Muscle layer of colon (tissue), 2 donors: ENCODE results near the gene FAM78B.

Experiments used
- H3K27ac ChIP-seq: one replicate; pipeline ENCODE4 v1.7.0; 2013; ENCODE audit warnings: low read depth, mild to moderate bottlenecking, low read length, moderate library complexity
- H3K27me3 ChIP-seq, 2 donors: one replicate each; pipeline ENCODE4 v1.7.0; 2013; ENCODE audit warnings: low read length in 2 of 2, mild to moderate bottlenecking in 2 of 2; ENCODE audit not compliant: insufficient read depth in 2 of 2, control insufficient read depth in 1 of 2
- H3K36me3 ChIP-seq: one replicate; pipeline ENCODE4 v1.7.0; 2013; ENCODE audit warnings: mild to moderate bottlenecking, low read length; ENCODE audit not compliant: insufficient read depth
- H3K4me1 ChIP-seq: one replicate; pipeline ENCODE4 v1.7.0; 2013; ENCODE audit warnings: mild to moderate bottlenecking, low read length; ENCODE audit not compliant: insufficient read depth
- H3K4me3 ChIP-seq, 2 donors: one replicate each; pipeline ENCODE4 v1.7.0; 2013; ENCODE audit warnings: low read length in 2 of 2, low read depth in 1 of 2, mild to moderate bottlenecking in 1 of 2, moderate library complexity in 1 of 2
- H3K9ac ChIP-seq: one replicate; pipeline ENCODE4 v1.7.0; 2013; ENCODE audit warnings: low read length
- H3K9me3 ChIP-seq: one replicate; pipeline ENCODE4 v1.7.0; 2013; ENCODE audit warnings: mild to moderate bottlenecking, low read length
- donor health status: abdominal sarcoma.
- donor health status: Adenocarcinoma of cecum.

The FAM78B gene

DNA sequence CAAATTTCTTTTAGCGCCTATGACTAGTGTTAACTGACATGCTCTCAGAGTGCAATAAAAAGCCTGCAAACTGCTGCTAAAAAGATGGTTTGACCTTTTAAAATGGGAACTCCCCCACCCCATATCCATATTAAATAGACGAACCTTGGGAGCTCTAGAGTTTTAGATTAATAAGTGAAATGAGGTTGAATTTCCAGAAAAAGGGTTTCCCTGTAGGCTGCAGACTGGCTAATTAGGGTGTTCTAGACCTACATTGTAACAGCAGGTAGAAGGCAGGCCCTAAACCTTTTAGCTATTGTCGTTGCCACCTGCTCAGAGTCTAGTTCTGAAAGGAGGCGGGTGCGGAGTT, 2.2 kb downstream of the FAM78B start:
- H3K4me1 ChIP-seq: peaks cover 10% of the 10 kb centered on the region
- peak overlapping the region in 1 of 2 donors; percentile 68 for H3K4me3 ChIP-seq
- no peaks in the 10 kb centered on the region for H3K36me3 ChIP-seq
- no peak overlapping the region for H3K9ac ChIP-seq
- H3K27ac ChIP-seq: no peak overlapping the region
- no peaks in the 10 kb centered on the region for H3K9me3 ChIP-seq
- H3K27me3 ChIP-seq: no peaks in the 10 kb centered on the region

- Histone ChIP-seq H3K36me3 (no peaks in the 10 kb centered on the region), H3K9me3 (no peaks in the 10 kb centered on the region)
These were observed 7.1 kb downstream of the FAM78B start for GRCh38 chr1:166159656-166160055.

GRCh38 chr1:166156674-166157073, 10.1 kb downstream of the FAM78B start:
- no peaks in the 10 kb centered on the region for H3K4me1 ChIP-seq
- H3K36me3 ChIP-seq: no peaks in the 10 kb centered on the region
- no peaks in the 10 kb centered on the region for H3K27me3 ChIP-seq
- H3K9me3 ChIP-seq: no peaks in the 10 kb centered on the region
- H3K9ac ChIP-seq: no peak overlapping the region
- H3K4me3 ChIP-seq: no peak overlapping the region
- H3K27ac ChIP-seq: no peak overlapping the region

More at GRCh38 chr1:166159656-166160055, 7.1 kb downstream of the FAM78B start:
- Histone ChIP-seq H3K27ac (no peak overlapping the region), H3K27me3 (no peaks in the 10 kb centered on the region), H3K9ac (no peak overlapping the region), H3K4me1 (no peaks in the 10 kb centered on the region), H3K4me3 (no peak overlapping the region)

GRCh38 chr1:166155108-166155507, 11.7 kb downstream of the FAM78B start:
- Histone ChIP-seq H3K4me3 (no peak overlapping the region), H3K9me3 (no peaks in the 10 kb centered on the region), H3K9ac (no peak overlapping the region), H3K36me3 (no peaks in the 10 kb centered on the region), H3K27ac (no peak overlapping the region), H3K27me3 (no peaks in the 10 kb centered on the region), H3K4me1 (no peaks in the 10 kb centered on the region)

DNA sequence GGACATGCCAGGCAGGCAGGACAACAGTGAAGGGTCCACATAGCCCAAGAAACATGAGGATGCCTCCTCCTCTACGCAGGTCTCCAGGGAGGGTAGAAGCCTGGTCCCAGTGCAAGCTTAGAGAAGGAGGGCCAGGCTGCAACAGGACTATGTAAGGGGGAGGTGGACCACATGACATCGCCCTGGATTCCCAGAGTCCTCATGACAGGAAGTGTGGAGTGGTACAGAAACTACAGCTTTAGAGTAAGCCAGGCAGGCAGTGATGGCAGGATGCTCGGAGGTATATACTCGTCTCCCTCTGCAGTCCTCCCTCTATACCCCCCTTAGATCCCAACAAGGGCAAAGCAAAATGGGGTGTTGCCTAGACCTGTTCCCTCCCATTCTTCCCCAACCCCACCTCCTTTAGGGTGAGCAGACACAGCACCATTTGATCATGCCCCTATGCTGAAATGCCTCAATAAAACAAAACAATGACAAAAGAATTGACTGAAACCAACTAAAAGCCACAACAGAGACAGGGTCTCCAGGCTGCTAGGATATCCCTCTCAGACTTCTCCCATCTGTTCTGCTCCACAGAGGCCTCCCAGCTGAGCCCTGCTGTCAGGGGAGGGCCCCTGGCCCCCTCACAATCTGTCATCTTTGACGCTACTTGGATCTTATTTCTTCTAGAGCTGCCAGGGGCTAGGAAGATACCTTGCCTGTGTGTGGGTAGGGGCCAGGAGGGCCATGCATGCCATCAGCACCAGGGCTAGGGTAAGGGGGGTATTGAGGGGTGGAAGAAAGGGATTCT, 13.1 kb downstream of the FAM78B start:
- no peak overlapping the region for H3K9ac ChIP-seq
- no peaks in the 10 kb centered on the region for H3K36me3 ChIP-seq
- no peaks in the 10 kb centered on the region for H3K27me3 ChIP-seq
- no peaks in the 10 kb centered on the region for H3K9me3 ChIP-seq
- H3K4me1 ChIP-seq: no peaks in the 10 kb centered on the region
- H3K4me3 ChIP-seq: no peak overlapping the region
- H3K27ac ChIP-seq: no peak overlapping the region

DNA sequence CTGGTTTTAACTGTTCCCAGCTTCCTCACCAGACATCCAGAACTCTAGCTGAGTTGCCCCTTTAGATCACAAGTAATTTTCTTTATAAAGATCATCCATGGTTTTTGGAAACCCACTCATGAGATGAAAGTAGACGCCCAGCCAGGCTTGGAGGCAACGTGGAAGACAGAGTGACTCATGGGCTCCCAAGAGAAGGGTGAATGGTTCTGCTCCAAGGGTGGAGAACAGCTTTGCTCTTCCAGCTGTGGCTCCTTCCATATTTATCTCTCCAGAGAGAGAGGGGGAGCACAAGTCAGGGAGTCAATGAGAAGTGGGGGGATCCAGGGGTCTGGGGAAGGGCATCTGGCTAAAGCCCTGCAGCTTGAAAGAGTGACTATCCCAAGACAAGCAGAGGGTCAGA, 13.8 kb downstream of the FAM78B start:
- Histone ChIP-seq H3K27ac (no peak overlapping the region), H3K9me3 (no peaks in the 10 kb centered on the region), H3K4me1 (no peaks in the 10 kb centered on the region), H3K4me3 (no peak overlapping the region), H3K9ac (no peak overlapping the region), H3K27me3 (no peaks in the 10 kb centered on the region), H3K36me3 (no peaks in the 10 kb centered on the region)

DNA sequence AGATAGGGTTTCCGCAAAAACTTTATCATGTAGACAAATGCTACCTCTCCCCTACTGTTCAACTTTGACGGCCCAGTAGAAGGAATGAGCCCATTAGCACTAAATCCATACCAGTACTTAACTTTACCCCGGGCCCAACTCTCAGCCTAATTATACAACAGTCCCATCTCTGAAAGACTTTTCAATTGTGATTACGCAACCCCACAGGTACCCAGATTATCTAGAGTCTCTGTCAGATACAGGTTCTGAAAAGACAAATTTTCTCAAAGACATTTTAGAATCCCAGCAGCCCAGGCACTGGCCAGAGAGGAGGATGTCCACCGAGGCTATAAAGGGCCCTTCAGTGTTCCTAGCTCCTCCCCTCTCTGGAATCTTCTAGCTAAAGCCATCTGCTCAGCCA, 15.0 kb downstream of the FAM78B start:
- Histone ChIP-seq H3K36me3 (no peaks in the 10 kb centered on the region), H3K4me3 (no peak overlapping the region), H3K9me3 (no peaks in the 10 kb centered on the region), H3K4me1 (no peaks in the 10 kb centered on the region), H3K9ac (no peak overlapping the region), H3K27me3 (no peaks in the 10 kb centered on the region), H3K27ac (no peak overlapping the region)

GRCh38 chr1:166145499-166145898, 21.3 kb downstream of the FAM78B start:
- H3K9me3 ChIP-seq: no peaks in the 10 kb centered on the region
- no peak overlapping the region for H3K4me3 ChIP-seq
- no peaks in the 10 kb centered on the region for H3K36me3 ChIP-seq
- H3K27me3 ChIP-seq: no peaks in the 10 kb centered on the region
- no peaks in the 10 kb centered on the region for H3K4me1 ChIP-seq
- no peak overlapping the region for H3K27ac ChIP-seq
- no peak overlapping the region for H3K9ac ChIP-seq

DNA sequence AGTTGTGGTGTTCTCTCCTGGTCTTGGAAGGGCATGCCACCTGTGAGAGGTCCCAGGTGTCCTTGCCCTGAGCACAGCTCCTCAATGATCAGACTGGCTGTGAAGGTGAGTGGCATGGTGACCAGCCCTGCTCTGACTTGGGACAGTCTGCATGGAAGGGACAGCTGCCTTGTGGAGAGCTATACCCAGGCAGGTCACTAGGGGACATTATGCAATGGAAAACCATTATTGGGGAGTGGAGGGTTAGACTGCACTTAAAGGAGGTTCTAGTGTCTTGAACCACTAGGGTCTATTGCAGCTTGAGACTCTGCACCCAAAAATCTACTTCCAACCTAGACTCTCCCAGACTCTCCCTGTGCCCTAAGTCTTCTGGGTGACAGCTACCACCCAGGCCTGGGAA, 24.8 kb downstream of the FAM78B start:
- Histone ChIP-seq H3K4me1 (no peaks in the 10 kb centered on the region), H3K4me3 (no peak overlapping the region), H3K27me3 (no peaks in the 10 kb centered on the region), H3K27ac (no peak overlapping the region), H3K36me3 (no peaks in the 10 kb centered on the region), H3K9ac (no peak overlapping the region), H3K9me3 (no peaks in the 10 kb centered on the region)

DNA sequence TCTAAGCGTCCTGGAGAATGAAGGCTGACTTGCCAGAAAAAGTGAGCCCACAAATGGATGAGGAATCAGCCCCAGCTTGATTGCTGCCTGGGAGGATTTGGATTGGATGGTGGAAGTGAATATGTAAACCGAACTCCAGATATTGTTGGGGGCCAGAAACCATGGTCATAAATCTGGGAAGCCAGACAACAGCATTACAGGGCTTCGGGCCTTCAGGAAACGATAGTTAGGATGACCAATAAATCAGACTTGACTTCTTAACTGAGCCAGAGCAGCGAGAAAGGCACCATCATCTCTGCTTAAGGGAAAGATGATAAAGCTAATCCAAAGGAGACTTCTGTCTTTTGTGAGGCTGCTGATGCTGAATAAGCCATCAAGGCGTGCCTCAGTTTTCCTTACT, 26.6 kb downstream of the FAM78B start:
- H3K27me3 ChIP-seq: no peaks in the 10 kb centered on the region
- H3K36me3 ChIP-seq: no peaks in the 10 kb centered on the region
- no peak overlapping the region for H3K4me3 ChIP-seq
- no peaks in the 10 kb centered on the region for H3K4me1 ChIP-seq
- H3K9ac ChIP-seq: no peak overlapping the region
- H3K27ac ChIP-seq: no peak overlapping the region
- no peaks in the 10 kb centered on the region for H3K9me3 ChIP-seq

- Histone ChIP-seq H3K4me3 (no peak overlapping the region), H3K36me3 (no peaks in the 10 kb centered on the region), H3K9ac (no peak overlapping the region), H3K4me1 (no peaks in the 10 kb centered on the region), H3K27ac (no peak overlapping the region), H3K9me3 (no peaks in the 10 kb centered on the region), H3K27me3 (no peaks in the 10 kb centered on the region)
These were observed 27.1 kb downstream of the FAM78B start for GRCh38 chr1:166139735-166140134.

GRCh38 chr1:166136699-166137401, 30.0 kb downstream of the FAM78B start:
- no peaks in the 10 kb centered on the region for H3K27me3 ChIP-seq
- no peak overlapping the region for H3K4me3 ChIP-seq
- H3K36me3 ChIP-seq: no peaks in the 10 kb centered on the region
- no peaks in the 10 kb centered on the region for H3K9me3 ChIP-seq
- no peak overlapping the region for H3K9ac ChIP-seq
- no peak overlapping the region for H3K27ac ChIP-seq
- no peaks in the 10 kb centered on the region for H3K4me1 ChIP-seq
